Ovary (tissue), 3 donors: ENCODE results near the gene PTPRN2.

Source experiments
- CTCF ChIP-seq, 3 donors: fragments of 450-650 bp in 2 of 3; fragments of 200-600 bp in 1 of 3; IDR thresholded peaks; one replicate each; pipeline versions ENCODE4 v1.5.1 to v1.8.0; 2016 to 2022; ENCODE audit warnings: antibody characterized with exemption in 3 of 3, mild to moderate bottlenecking in 1 of 3
- EP300 ChIP-seq: sonication (generic); formaldehyde crosslinking; IDR thresholded peaks from one replicate; pipeline ENCODE4 v1.6.1; 2017; ENCODE audit warnings: antibody characterized with exemption
- POLR2A ChIP-seq: fragments of 450-650 bp; IDR thresholded peaks from one replicate; pipeline ENCODE4 v1.6.1; 2017; ENCODE audit warnings: antibody characterized with exemption, mild to moderate bottlenecking, moderate library complexity
- donor health status: DM: no; HTN: no; CAD: no.

- TF ChIP-seq CTCF (IDR thresholded peaks at IDR 0.05) (no peak), POLR2A (no peak), EP300 (no peak)
Measured at GRCh38 chr7:158343526-158343925, 244.1 kb downstream of the PTPRN2 start.
